Measurements from ENCODE around the gene MICOS13. TPM values are rescaled to one million over a fixed set of nuclear protein-coding genes. Genes with fewer than 3 reads are reported as not detected.

Gene MICOS13
- total and polyA plus RNA-seq, 10 of the 15 experiments (the other 5 are each of a cell fraction or from before 2014, with no cell fraction given), result 9.4 to 211 (median 51.3) TPM

GRCh38 chr19:5690125-5690954 is 10.0 kb upstream of the MICOS13 start, which contains the start of gene RPL36 (continued):
- TF ChIP-seq FOXM1 (IDR thresholded peaks at IDR 0.05; ENCODE audit: low read depth, low read length) (no peak), SPI1 (IDR thresholded peaks at IDR 0.05; ENCODE audit: borderline replicate concordance, insufficient read depth, low read depth, low read length) (peak; percentile 24; the same call in 1 of the 2 replicates), SMAD5 (IDR thresholded peaks at IDR 0.05; ENCODE audit: low read depth) (peak; percentile 98), ESRRA (IDR thresholded peaks at IDR 0.05; ENCODE audit: low read length) (no peak), RBBP5 (conservative IDR thresholded peaks at IDR 0.05) (peak; percentile 96; the same call in 1 of the 2 replicates), RUNX3 (IDR thresholded peaks at IDR 0.05; ENCODE audit: low read length) (peak; percentile 41), BCLAF1 (IDR thresholded peaks at IDR 0.05) (no peak), SIN3A (IDR thresholded peaks at IDR 0.05; ENCODE audit: low read depth, low read length) (peak; percentile 63; the same call in 1 of the 2 replicates), LARP7 (IDR thresholded peaks at IDR 0.05) (peak; percentile 98), TCF12 (IDR thresholded peaks at IDR 0.05; ENCODE audit: low read depth, low read length) (peak; percentile 62; the same call in 1 of the 2 replicates), HDAC6 (IDR thresholded peaks at IDR 0.05; ENCODE audit: unreplicated experiment) (peak; percentile 80), TCF3 (IDR thresholded peaks at IDR 0.05; ENCODE audit: borderline replicate concordance, insufficient read depth, low read depth, low read length) (peak; percentile 71; the same call in 1 of the 2 replicates), IKZF1 (conservative IDR thresholded peaks at IDR 0.05) (peak; percentile 100), EZH2 (IDR thresholded peaks at IDR 0.05; ENCODE audit: borderline replicate concordance, control insufficient read depth, low read depth, low read length) (no peak), PML (IDR thresholded peaks at IDR 0.05; ENCODE audit: low read length) (peak; percentile 99; the same call in 1 of the 2 replicates), USF2 (IDR thresholded peaks at IDR 0.05; ENCODE audit: borderline replicate concordance, low read depth, low read length) (no peak), GATAD2B (conservative IDR thresholded peaks at IDR 0.05; ENCODE audit: low read depth) (peak; percentile 91), IRF3 (IDR thresholded peaks at IDR 0.05) (no peak), RELA (IDR thresholded peaks at IDR 0.05; ENCODE audit: borderline replicate concordance, partially characterized antibody) (peak; percentile 78), TARDBP (IDR thresholded peaks at IDR 0.05; ENCODE audit: borderline replicate concordance) (peak; percentile 81), PAX8 (IDR thresholded peaks at IDR 0.05) (no peak), JUNB (IDR thresholded peaks at IDR 0.05) (no peak), STAT1 (conservative IDR thresholded peaks at IDR 0.05) (peak; percentile 99; the same call in 1 of the 2 replicates), SRF (IDR thresholded peaks at IDR 0.05; ENCODE audit: low read depth in 2 of 2, low read length in 2 of 2) (no peak), SMC3 (IDR thresholded peaks at IDR 0.05; ENCODE audit: borderline replicate concordance, low read length) (peak; percentile 27; the same call in 1 of the 2 replicates)

All from GM12878 (cell line).